ENCODE data around the gene PCED1A.

Gene PCED1A

DNA sequence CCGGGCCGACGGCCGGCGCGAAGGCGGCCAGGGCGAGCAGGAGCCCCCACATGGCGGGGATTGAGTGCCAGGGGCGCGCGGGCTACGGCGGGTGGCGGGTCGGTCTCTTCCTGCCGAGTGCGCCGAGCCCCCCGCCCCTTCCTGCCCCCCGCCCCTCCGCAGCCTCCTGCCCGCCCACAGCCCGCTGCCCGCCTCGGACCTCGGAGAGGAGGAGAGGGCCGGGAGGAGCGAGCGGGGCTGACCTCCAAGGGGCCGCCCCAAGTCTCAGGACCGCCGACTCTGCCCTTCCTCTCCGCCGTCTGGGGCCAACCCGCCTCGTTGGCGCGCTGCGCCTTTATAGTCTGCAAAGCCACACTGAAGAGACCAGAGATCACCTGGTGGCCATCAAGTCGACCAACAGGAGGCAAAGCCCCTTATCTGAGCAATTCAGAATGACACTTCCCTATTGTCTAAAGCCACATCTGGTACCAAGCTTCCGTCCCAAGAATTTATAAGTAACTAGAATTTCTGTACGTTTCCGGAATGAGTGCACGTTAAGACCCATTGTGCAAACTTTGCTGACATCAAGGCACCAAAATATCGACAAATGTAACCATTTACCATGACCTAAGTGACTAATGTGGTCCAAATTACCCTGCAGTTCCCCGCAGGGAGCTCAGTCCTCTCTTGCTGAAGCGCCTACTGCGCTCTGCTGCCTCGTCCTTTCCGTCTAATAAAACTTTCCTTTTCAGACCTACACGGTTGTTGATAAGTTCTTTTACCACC, 39.8 kb downstream of the PCED1A start, which contains the start of gene CPXM1:
Gene CPXM1 (minus strand): TSS at position 107 of the 765 bp plus-strand sequence. CDS start 55 bp downstream, at position 52.
- peak; percentile 80 for DNase-seq

DNA sequence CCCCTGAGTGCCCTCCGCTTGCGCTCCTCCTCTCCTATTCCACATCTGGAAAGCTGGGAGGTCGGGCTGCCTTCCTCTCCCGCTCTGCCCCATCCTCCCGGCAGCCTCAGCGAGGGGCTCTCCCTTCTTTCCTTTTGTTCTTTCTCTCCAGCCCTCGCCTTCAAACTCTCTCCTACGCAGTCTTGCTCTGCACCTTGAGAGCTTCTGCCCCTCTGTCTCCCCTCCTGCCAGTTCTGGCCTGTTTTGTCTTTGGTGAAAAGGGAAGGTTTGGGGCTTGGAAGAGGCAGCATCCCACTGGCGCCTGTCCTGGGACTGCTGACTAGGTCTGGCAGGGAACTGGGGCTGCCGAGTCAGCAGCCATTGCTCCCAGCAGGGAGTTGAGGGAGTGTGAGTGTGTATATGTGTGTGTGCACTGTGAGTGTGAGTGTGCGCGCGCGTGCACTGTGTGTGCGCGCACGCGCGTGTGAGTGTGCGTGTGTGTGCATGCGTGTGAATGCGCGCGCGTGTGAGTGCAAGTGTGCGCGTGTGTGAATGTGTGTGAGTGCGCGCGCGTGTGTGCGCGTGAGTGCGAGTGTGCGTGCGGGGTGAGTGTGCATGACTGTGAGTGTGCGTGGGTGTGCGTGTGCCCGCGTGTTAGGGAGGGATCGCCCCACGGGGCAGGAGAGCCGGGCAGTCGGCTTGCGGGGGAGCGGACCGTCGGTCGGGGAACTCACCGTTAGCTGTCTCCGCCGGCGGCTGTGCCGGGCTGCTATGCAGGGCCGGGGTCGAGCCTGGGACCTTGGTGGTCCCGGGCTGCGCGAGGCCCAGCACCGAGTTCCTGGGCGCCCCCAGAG, 40.6 kb downstream of the PCED1A start:
- peak; percentile 58 for DNase-seq

DNA sequence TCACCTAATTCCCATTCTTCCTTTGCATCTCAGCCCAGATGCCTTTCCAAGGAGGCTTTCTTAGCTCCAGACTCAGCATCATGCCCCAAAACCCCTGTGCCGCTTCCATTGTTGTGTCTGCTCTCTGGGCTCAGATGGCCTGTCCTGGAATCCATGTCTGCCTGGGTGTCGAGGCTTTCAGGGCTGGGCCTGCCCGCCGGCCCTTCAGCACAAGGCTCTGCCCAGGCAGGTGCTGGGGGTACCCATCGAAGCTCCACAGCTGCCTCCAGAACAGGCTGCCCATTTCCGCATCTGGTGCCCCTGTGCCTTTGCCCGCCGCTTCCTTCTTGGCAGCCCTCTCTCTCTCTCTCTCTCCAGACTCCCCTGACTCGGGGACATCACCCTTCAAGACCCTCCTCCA, 41.2 kb downstream of the PCED1A start:
- no peak for DNase-seq

DNA sequence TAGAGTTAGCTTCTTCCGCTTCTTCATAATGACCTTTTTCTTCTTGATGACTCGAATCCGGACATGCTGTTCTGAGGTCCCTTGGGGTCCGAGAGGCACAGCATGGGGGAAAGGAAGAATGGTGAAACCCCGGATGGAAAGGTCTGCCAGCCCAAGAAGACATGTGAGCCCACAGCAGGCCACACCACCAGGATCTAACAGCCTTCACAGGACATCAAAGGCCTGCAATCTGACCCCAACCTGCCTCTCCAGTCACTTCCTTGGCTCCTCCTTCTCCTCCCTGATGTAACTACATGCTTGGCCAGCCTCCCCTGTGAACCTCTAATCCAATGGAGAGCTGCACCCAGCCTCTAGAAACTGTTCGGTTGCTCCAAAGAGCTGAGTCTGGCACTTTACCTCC, 41.6 kb downstream of the PCED1A start:
- DNase-seq = peak; percentile 24

DNA sequence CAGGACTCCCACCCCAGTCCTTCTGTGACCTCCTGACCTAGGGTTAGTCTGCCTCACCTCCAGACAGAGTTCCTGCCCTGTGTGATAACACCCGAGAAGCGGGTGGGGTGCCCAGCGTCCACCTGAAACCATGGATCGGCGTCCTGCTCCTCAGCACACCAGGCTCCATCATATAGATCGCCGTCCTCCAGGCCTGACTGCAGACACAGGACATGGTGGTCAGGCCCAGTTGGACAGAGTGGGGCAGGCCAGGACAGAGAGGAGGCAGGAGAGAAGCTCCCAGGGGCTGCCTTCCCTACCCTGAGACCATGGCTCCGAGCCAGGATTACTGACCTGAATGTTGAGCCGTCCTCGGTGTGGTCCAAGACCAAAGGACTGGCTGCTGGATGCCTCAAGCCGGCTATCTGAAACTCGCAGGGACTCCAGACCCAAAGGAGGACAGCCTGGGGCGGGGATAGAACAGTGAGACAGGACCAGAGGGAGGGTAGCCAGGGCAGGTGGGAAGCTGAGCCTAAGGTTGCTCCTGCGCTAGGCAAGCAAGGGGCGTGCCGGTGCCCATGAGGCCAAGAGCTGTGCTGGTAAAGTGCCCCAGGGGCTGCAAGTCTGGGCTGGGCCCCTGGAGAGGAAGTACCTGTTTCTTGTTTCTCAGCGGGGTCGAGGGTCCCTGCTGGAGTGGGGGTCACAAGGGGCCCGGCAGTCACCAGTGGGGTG, 42.2 kb downstream of the PCED1A start:
- DNase-seq = no peak

DNA sequence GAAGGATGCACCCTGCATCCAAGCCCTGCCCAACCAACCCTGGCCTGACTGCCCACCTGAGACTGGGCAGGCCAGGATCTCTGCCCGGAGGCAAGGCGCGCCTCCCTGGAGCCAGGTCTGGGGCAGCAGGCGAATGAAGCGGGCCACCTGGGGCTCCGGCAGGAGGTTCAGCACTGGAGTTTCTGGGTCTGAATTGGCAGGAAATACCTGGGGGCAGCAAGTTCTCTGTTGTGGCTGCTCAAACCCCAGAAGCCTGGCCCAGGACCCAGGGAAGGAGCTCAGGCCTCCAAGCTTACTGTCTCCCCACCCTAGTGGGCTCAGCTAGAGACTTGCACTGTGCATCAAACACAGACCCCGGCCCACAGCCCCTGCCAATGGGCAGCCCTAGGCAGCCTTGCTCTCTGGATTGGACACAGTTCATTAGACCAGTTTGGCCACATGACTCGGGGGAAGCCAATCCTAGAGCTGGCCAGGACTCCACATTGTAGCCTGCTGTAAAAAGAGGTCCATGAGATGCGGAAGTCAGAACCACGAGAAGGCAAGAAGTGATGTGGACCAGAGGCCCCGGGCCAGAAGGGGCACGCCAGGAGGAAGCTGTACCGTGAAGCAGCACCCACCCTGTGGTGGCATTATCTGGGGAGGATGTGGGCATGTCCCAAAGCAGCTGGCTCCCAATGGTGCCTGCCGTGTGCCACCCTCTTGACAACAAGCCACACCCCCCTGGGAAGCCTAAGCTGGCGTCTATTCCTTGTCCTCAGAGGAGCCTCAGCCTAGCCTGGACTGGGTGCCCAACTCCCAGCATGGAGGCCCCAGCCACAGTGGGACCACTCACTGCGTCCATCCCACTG, 43.1 kb downstream of the PCED1A start:
- no peak for DNase-seq

DNA sequence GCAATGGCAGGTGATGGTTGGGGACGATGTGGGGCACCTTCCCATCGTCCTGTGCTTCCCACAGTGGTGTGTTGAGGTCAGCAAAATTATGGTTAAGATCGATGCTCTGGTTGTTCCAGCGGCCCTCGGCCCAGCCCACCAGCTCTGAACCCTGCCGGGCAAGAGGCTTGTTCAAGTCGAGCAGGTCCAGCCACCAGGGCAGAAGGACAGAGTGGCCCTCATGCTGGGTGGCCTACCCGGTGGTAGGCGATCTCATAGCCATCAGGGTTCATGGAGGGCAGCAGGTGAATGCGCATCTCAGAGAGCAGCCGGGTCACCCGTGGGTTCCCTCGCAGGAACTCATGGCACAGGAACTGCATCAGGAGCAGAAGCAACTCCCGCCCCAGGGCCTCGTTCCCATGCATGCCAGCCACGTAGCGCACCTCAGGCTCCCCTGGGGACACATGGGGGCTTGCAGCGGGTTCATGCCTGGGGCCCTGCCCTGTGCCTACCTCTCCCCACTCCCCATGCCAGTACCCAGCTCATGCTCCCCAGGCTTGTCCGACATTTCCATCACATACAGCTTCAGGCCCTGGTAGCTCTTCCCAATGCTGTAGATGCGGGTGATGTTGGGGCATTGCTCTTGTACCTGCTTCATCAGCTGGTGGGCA, 44.3 kb downstream of the PCED1A start:
- no peak for DNase-seq

DNA sequence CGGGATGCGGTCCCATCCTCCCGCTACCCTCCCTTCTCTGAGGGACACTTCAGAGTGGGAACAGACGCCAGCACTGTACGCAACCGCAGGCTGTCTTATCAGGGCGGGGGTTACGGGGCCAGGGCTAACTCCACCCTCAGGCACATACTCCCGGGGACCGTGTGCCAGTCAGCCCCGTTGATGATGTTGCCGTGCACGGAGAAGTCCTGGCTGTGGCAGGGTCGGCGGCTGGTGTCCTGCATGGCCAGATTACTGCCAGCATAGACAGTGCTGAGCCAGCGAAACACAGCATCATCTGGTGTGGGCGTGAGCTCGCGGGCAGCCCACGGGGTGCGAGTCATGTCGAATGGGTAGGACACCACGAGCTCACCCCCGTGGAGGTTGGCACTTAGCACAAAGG, 45.0 kb downstream of the PCED1A start:
- DNase-seq = no peak

DNA sequence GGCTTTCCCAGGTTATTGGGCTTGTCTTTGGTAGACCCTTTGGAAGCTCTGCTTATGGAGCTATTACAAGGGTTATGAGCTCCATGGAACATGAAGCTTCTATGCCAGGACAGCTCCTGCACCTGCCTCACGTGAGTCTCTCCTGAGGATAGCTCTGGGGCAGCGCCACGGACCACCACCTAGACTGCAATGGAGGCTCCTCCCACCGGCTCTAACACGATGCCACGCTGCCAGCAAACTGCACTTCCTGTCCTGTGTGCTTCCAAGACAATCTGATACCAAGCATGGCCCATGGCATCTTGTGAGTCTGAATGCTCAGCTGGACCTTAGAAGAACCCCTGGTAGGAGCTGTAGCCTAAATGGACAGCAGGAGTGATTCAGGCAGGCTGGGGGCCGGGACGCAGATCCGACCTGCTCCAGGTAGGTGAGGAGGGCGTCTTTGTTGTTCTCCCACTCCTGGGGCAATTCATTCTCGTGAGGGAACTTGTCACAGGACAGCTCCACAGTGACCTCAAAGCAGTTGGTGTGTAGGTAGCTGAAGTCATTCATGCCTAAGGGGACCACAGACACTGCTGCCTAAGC, 45.5 kb downstream of the PCED1A start:
- DNase-seq = no peak

DNA sequence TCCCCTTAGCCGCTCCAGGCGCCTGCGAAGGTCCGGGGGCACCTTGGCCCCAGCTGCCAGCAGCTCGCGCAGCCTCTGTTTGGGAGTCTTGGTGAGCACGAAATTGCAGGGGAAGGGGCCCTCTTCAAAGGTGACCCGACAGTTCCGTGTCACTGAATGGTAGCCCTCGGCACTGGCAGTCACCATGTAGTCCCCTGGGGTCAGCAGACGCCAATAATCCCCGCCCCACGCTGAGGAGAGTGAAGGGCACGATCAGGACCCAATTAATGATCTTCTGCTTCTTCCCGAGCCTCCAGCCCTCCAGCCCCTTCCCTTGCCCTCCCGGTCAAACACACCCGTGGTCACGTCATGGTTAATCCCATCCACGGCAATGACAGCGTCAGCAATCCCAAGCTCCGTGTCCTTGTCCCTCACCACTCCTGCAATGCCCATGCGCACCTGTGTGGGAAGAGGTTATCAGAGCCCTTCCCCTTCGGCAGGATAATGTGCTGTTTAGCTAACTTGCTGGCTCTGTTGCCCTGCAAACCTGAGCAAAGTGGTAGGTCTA, 46.2 kb downstream of the PCED1A start:
- DNase-seq = no peak

DNA sequence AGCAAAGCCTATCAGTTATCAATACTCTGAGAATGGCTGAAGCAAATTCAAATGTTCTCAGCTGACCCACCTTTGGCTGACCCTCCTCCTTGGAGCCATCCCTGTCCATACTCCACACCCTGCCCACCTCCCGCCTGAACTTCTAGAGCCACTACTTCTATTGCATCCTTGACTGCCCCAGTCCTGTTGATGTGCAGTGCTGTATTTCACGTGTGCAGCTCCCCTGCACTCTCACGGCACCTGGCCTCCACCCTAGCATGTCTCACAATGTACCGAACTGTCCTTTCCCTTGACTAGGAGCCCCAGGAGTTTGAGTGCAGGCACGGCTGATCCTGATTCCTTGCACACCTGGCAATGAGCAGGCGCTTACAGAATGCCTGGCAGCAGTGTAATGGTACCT, 47.0 kb downstream of the PCED1A start:
- DNase-seq = no peak
